Nephron progenitor cell (in vitro differentiated cells): ENCODE data around the gene TALDO1.

ENCODE experiments used
- DNase-seq: peaks from one replicate; pipeline ENCODE4 v3.0.0; 2021
- H3K27ac Mint-ChIP-seq: 2 replicates; pipeline ENCODE4 v1.8.0; 2021; ENCODE audit warnings: mild to moderate bottlenecking, moderate library complexity, mixed read lengths
- H3K27me3 Mint-ChIP-seq: 2 replicates; pipeline ENCODE4 v1.8.0; 2021; ENCODE audit warnings: mild to moderate bottlenecking, low read depth, mixed read lengths; ENCODE audit not compliant: poor library complexity
- H3K36me3 Mint-ChIP-seq: 2 replicates; pipeline ENCODE4 v1.8.0; 2021; ENCODE audit warnings: low read depth, mixed read lengths
- H3K4me1 Mint-ChIP-seq: 2 replicates; pipeline ENCODE4 v1.8.0; 2021; ENCODE audit warnings: mixed read lengths
- H3K4me3 Mint-ChIP-seq: 2 replicates; pipeline ENCODE4 v1.8.0; 2021; ENCODE audit warnings: mild to moderate bottlenecking, moderate library complexity, mixed read lengths
- H3K9me3 Mint-ChIP-seq: 2 replicates; pipeline ENCODE4 v1.8.0; 2021; ENCODE audit warnings: mild to moderate bottlenecking, moderate library complexity, mixed read lengths
- CTCF ChIP-seq: fragments of 200-600 bp; sonication (generic); IDR thresholded peaks from 2 replicates; pipeline ENCODE4 v1.5.0; 2021; ENCODE audit warnings: antibody characterized with exemption

TALDO1 gene

GRCh38 chr11:766936-767210, 19.6 kb downstream of the TALDO1 start:
- peaks cover 3% of the 10 kb centered on the region for H3K27me3 Mint-ChIP-seq

GRCh38 chr11:767238-767637, 20.0 kb downstream of the TALDO1 start:
- no peaks in the 10 kb centered on the region for H3K4me1 Mint-ChIP-seq
- H3K27ac Mint-ChIP-seq = no peak overlapping the region
- H3K9me3 Mint-ChIP-seq = no peaks in the 10 kb centered on the region
- H3K4me3 Mint-ChIP-seq = no peak overlapping the region
- H3K36me3 Mint-ChIP-seq = peaks cover 32% of the 10 kb centered on the region
- H3K27me3 Mint-ChIP-seq = peaks cover 3% of the 10 kb centered on the region
- DNase-seq = no peak
- TF ChIP-seq CTCF = no peak

More at GRCh38 chr11:766936-767210, 19.6 kb downstream of the TALDO1 start:
- no peak for DNase-seq
- H3K36me3 Mint-ChIP-seq = peaks cover 34% of the 10 kb centered on the region
- no peaks in the 10 kb centered on the region for H3K4me1 Mint-ChIP-seq
- no peak for TF ChIP-seq CTCF
- peak overlapping the region; percentile 38 for H3K27ac Mint-ChIP-seq
- H3K9me3 Mint-ChIP-seq = no peaks in the 10 kb centered on the region
- no peak overlapping the region for H3K4me3 Mint-ChIP-seq

GRCh38 chr11:769887-770641, 22.8 kb downstream of the TALDO1 start:
- H3K27ac Mint-ChIP-seq = no peak overlapping the region
- DNase-seq = no peak
- TF ChIP-seq CTCF = no peak
- H3K4me1 Mint-ChIP-seq = peaks cover 16% of the 10 kb centered on the region
- no peak overlapping the region for H3K4me3 Mint-ChIP-seq
- H3K9me3 Mint-ChIP-seq = no peaks in the 10 kb centered on the region
- no peaks in the 10 kb centered on the region for H3K27me3 Mint-ChIP-seq
- H3K36me3 Mint-ChIP-seq = peaks cover 23% of the 10 kb centered on the region

GRCh38 chr11:770642-771616, 23.7 kb downstream of the TALDO1 start:
- Mint-ChIP-seq H3K36me3 (peaks cover 23% of the 10 kb centered on the region), H3K4me3 (no peak overlapping the region), H3K27me3 (no peaks in the 10 kb centered on the region), H3K9me3 (no peaks in the 10 kb centered on the region), H3K27ac (no peak overlapping the region), H3K4me1 (peaks cover 24% of the 10 kb centered on the region)
- TF ChIP-seq CTCF = no peak
- DNase-seq = no peak

GRCh38 chr11:771617-772204, 24.4 kb downstream of the TALDO1 start:
- Mint-ChIP-seq H3K36me3 (peaks cover 18% of the 10 kb centered on the region), H3K9me3 (no peaks in the 10 kb centered on the region), H3K27me3 (no peaks in the 10 kb centered on the region), H3K4me3 (no peak overlapping the region), H3K4me1 (peaks cover 31% of the 10 kb centered on the region), H3K27ac (no peak overlapping the region)
- DNase-seq = no peak
- no peak for TF ChIP-seq CTCF
